Measurements from ENCODE around the gene SLBP. TPM values are rescaled to one million over a fixed set of nuclear protein-coding genes. Genes with fewer than 3 reads are reported as not detected.

Gene SLBP
- total and polyA plus RNA-seq, 2 of the 8 experiments (the other 6 are each of a cell fraction or from before 2014, with no cell fraction given), result 44.1 to 49.0 TPM

- no peak for TF ChIP-seq CHD1 (IDR thresholded peaks at IDR 0.05; ENCODE audit: low read depth, low read length)
- TF ChIP-seq SIN3A (conservative IDR thresholded peaks at IDR 0.05 in 1 of 2, IDR thresholded peaks at IDR 0.05 in 1 of 2; ENCODE audit: low read depth in 1 of 2, low read length in 2 of 2), result no peak
- no peak for TF ChIP-seq BACH1 (IDR thresholded peaks at IDR 0.05; ENCODE audit: low read length)
- TF ChIP-seq TAF7 (optimal IDR thresholded peaks at IDR 0.05; ENCODE audit: borderline replicate concordance, low read depth, low read length), result no peak
- no peak for TF ChIP-seq CHD7 (IDR thresholded peaks at IDR 0.05; ENCODE audit: insufficient replicate concordance, low read length)
Measured at GRCh38 chr4:1745165-1745564, 33.0 kb upstream of the SLBP start (continued).

All from H1 (cell line).